HG03457 (cell line): Measurements from ENCODE around the gene MEN1.

Experiments used
- ATAC-seq: cut with Tn5 transposase; IDR thresholded peaks from one replicate; pipeline ENCODE4 v1.9.1; 2021; ENCODE audit warnings: moderate number of reproducible peaks; ENCODE audit not compliant: unreplicated experiment

MEN1 gene

GRCh38 chr11:64810271-64810890, at the start of gene MEN1:
TSS of gene MEN1 (minus strand) at chr11:64810551. CDS start at chr11:64810109, 442 bp downstream.
- ATAC-seq, result peak; percentile 46

GRCh38 chr11:64859542-64860414, 49.4 kb upstream of the MEN1 start:
- peak; percentile 50 for ATAC-seq

- ATAC-seq, result no peak
These were observed 48.3 kb upstream of the MEN1 start for GRCh38 chr11:64858467-64859263.

GRCh38 chr11:64857485-64857884, 47.1 kb upstream of the MEN1 start:
- ATAC-seq, result no peak

GRCh38 chr11:64856382-64857227, 46.3 kb upstream of the MEN1 start:
- ATAC-seq, result no peak

GRCh38 chr11:64855596-64856304, 45.4 kb upstream of the MEN1 start:
- no peak for ATAC-seq

GRCh38 chr11:64854534-64855502, 44.5 kb upstream of the MEN1 start:
- ATAC-seq, result no peak

GRCh38 chr11:64854157-64854533, 43.8 kb upstream of the MEN1 start:
- no peak for ATAC-seq

- no peak for ATAC-seq
These were observed 43.4 kb upstream of the MEN1 start for GRCh38 chr11:64853709-64854108.

- no peak for ATAC-seq
These were observed 42.6 kb upstream of the MEN1 start for GRCh38 chr11:64852804-64853509.

GRCh38 chr11:64851831-64852351, 41.5 kb upstream of the MEN1 start:
- no peak for ATAC-seq

GRCh38 chr11:64850979-64851567, 40.7 kb upstream of the MEN1 start:
- peak; percentile 46 for ATAC-seq

GRCh38 chr11:64849598-64850356, 39.4 kb upstream of the MEN1 start:
- no peak for ATAC-seq

GRCh38 chr11:64848826-64849597, 38.7 kb upstream of the MEN1 start:
- ATAC-seq, result no peak

- ATAC-seq, result no peak
These were observed 38.0 kb upstream of the MEN1 start for GRCh38 chr11:64848214-64848825.
